Esophagus muscularis mucosa (tissue), 4 donors: Measurements from ENCODE around the gene GAMT.

ENCODE experiments used
- EP300 ChIP-seq: sonication (generic); formaldehyde crosslinking; IDR thresholded peaks from one replicate; pipeline ENCODE4 v1.6.1; 2017; ENCODE audit warnings: antibody characterized with exemption
- POLR2A ChIP-seq: fragments of 450-650 bp; IDR thresholded peaks from one replicate; pipeline ENCODE4 v1.6.1; 2017; ENCODE audit warnings: antibody characterized with exemption, moderate library complexity, mild to moderate bottlenecking, low read depth
- POLR2AphosphoS5 ChIP-seq, 2 donors: sonication (generic); formaldehyde crosslinking; IDR thresholded peaks; one replicate each; pipeline ENCODE4 v1.6.1; 2017; ENCODE audit warnings: antibody characterized with exemption in 2 of 2
- TF ChIP-seq, protein P1 (sequence below), 3 experiments: fragments of 200-600 bp in 2 of 3; fragments of 450-650 bp in 1 of 3; sonication (generic) in 2 of 3; IDR thresholded peaks; one replicate each; pipeline ENCODE4 v1.5.1; 2017 to 2019; ENCODE audit warnings: antibody characterized with exemption in 3 of 3, mild to moderate bottlenecking in 2 of 3, moderate library complexity in 1 of 3

DNA sequence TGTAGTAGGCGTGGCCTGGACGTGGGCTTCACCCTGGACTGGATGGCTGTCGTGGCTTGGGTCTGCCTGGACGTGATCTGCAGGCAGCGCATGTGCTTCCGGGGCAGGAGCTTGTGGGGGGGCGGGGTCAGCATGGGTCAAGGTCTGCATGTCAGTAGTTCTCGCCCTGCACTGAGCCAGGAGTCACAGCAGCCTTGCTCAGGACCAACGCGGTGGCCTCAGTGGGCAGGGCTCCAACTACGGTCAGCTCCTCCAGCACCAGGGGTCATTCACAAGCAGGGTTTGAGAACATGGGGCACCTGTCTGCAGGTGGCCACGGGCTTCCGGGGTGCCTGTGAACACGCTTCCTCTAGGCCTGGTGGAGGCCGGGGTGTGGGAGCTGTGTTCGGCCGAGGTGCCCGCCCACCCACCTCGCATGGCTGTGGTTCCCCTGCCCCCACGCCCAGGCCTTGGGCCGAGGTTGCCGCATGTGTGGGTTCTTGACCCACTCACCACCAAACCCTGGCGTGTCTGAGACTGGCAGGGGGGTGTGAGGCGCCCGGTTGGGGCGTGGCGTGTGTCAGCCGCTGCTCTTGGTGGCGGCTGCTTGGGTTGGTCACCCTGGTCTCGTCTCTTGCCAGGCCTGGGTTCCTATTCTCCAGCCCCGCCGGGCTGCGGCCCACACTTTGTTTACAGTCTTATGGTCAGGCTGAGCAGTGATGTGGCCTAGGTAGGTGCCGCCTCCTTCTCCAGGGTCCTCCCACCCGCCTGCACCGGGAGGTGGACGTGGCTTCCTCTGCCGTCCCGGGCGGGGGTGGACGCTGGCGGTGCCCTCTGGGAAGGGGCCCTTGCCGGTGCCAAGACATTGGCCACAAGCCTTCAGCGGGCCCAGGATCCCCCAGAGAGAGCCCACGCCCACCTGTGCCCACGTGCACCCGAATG, 32.0 kb upstream of the GAMT start:
- TF ChIP-seq, protein P1, sequence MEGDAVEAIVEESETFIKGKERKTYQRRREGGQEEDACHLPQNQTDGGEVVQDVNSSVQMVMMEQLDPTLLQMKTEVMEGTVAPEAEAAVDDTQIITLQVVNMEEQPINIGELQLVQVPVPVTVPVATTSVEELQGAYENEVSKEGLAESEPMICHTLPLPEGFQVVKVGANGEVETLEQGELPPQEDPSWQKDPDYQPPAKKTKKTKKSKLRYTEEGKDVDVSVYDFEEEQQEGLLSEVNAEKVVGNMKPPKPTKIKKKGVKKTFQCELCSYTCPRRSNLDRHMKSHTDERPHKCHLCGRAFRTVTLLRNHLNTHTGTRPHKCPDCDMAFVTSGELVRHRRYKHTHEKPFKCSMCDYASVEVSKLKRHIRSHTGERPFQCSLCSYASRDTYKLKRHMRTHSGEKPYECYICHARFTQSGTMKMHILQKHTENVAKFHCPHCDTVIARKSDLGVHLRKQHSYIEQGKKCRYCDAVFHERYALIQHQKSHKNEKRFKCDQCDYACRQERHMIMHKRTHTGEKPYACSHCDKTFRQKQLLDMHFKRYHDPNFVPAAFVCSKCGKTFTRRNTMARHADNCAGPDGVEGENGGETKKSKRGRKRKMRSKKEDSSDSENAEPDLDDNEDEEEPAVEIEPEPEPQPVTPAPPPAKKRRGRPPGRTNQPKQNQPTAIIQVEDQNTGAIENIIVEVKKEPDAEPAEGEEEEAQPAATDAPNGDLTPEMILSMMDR (IDR thresholded peaks at IDR 0.05): no peak
- TF ChIP-seq POLR2AphosphoS5 (IDR thresholded peaks at IDR 0.05) (no peak), POLR2A (no peak), EP300 (no peak)
